GM12878 (cell line): ENCODE results near the gene FNDC11. TPM values are rescaled to one million over a fixed set of nuclear protein-coding genes. Genes with fewer than 3 reads are reported as not detected.

ENCODE experiments used
- ATAC-seq: fragments of 200-7000 bp; cut with Tn5 transposase; 3 replicates; pipeline ENCODE4 v1.9.1; 2020; ENCODE audit warnings: mild to moderate bottlenecking, moderate library complexity
- BruUV-seq: library from RNA; stranded (reverse); fragments of 400-500 nt; replicated peaks from 2 replicates; lab custom pipeline; 2021; lab: Mats Ljungman, UMichigan
- CTCF ChIA-PET: fragments of 300-600 bp; sonication (Branson Sonifier 250); formaldehyde crosslinking; extraction: SDS; loops from one replicate; lab custom pipeline; 2021; ENCODE audit warnings: inconsistent platforms; lab: Yijun Ruan, JAX
- POLR2A ChIA-PET: fragments of 350-600 bp; formaldehyde crosslinking; extraction: SDS; loops from one replicate; lab custom pipeline; 2021; ENCODE audit warnings: inconsistent platforms; lab: Charles Lee
- RAD21 ChIA-PET: fragments of 300-600 bp; sonication (Branson Sonifier 250); formaldehyde crosslinking; loops from one replicate; lab custom pipeline; 2023; ENCODE audit warnings: antibody characterized with exemption; ENCODE audit not compliant: unreplicated experiment; lab: Charles Lee
- SMC1A ChIA-PET: fragments of 300-600 bp; sonication (Branson Sonifier 250); formaldehyde crosslinking; loops from one replicate; lab custom pipeline; 2023; ENCODE audit not compliant: unreplicated experiment, uncharacterized antibody; lab: Charles Lee
- DNase-seq: peaks from one replicate; pipeline ENCODE4 v3.0.0-alpha.2; 2011; ENCODE audit warnings: low read depth, low spot score
- FAIRE-seq: peaks from 3 replicates; lab custom pipeline; 2011; peaks lifted over from hg19 to GRCh38; lab: Jason Lieb, UNC
- H2AFZ ChIP-seq: 2 replicates; pipeline ENCODE4 v1.6.0; 2011; ENCODE audit warnings: low read depth, low read length, control low read depth; ENCODE audit not compliant: control insufficient read depth
- H3K27ac ChIP-seq: 2 replicates; pipeline ENCODE4 v1.5.1; 2011; ENCODE audit warnings: control low read depth; ENCODE audit not compliant: control insufficient read depth, insufficient read depth
- H3K27me3 ChIP-seq, 2 experiments: replicated peaks in 1 of 2; 2 replicates each; pipeline versions ENCODE4 v1.6.0 to v1.6.1; 2011; ENCODE audit warnings: low read length in 1 of 2; ENCODE audit not compliant: control insufficient read depth in 2 of 2, insufficient read depth in 2 of 2
- H3K36me3 ChIP-seq, 2 experiments: 2 replicates each; pipeline ENCODE4 v1.5.1; 2011; ENCODE audit warnings: low read length in 1 of 2; ENCODE audit not compliant: control insufficient read depth in 2 of 2, insufficient read depth in 2 of 2
- H3K4me1 ChIP-seq: 2 replicates; pipeline ENCODE4 v1.6.1; 2011; ENCODE audit warnings: mild to moderate bottlenecking, low read length, moderate library complexity, mixed read lengths; ENCODE audit not compliant: control insufficient read depth, insufficient read depth
- H3K4me2 ChIP-seq: 2 replicates; pipeline ENCODE4 v1.6.0; 2011; ENCODE audit warnings: control low read depth; ENCODE audit not compliant: control insufficient read depth, insufficient read depth
- H3K4me3 ChIP-seq: fragments of 200-600 bp; sonication (generic); 2 replicates; pipeline ENCODE4 v1.5.1; 2016
- H3K79me2 ChIP-seq: 2 replicates; pipeline ENCODE4 v1.6.0; 2011; ENCODE audit warnings: low read length; ENCODE audit not compliant: control insufficient read depth, insufficient read depth
- H3K9ac ChIP-seq: 2 replicates; pipeline ENCODE4 v1.8.0; 2011; ENCODE audit warnings: low read length, control low read depth, mixed read lengths; ENCODE audit not compliant: control insufficient read depth, insufficient read depth
- H3K9me3 ChIP-seq: replicated peaks from 3 replicates; pipeline ENCODE4 v1.5.1; 2011; ENCODE audit warnings: mild to moderate bottlenecking, low read length; ENCODE audit not compliant: control insufficient read depth, insufficient read depth
- H4K20me1 ChIP-seq: 2 replicates; pipeline ENCODE4 v1.6.0; 2011; ENCODE audit not compliant: control insufficient read depth, insufficient read depth
- CREM ChIP-seq: IDR thresholded peaks from 2 replicates; pipeline ENCODE4 v1.6.1; 2014; ENCODE audit warnings: antibody characterized with exemption, low read depth
- SIN3A ChIP-seq: IDR thresholded peaks from 2 replicates; pipeline ENCODE4 v1.6.1; 2012; ENCODE audit warnings: low read depth, low read length, improper control_type of control experiment
- TAF1 ChIP-seq: IDR thresholded peaks from 2 replicates; pipeline ENCODE4 v1.6.1; 2011; ENCODE audit warnings: mild to moderate bottlenecking, low read depth, low read length, borderline replicate concordance
- YBX1 ChIP-seq: fragments of 450-650 bp; IDR thresholded peaks from 2 replicates; pipeline ENCODE4 v1.6.1; 2016; ENCODE audit warnings: antibody characterized with exemption
- ZBTB40 ChIP-seq: fragments of 450-650 bp; IDR thresholded peaks from 2 replicates; pipeline ENCODE4 v1.6.1; 2016; ENCODE audit warnings: mild to moderate bottlenecking, moderate library complexity, borderline replicate concordance
- ZNF207 ChIP-seq: fragments of 450-650 bp; IDR thresholded peaks from 2 replicates; pipeline ENCODE4 v1.6.1; 2014; ENCODE audit warnings: antibody characterized with exemption, mild to moderate bottlenecking, borderline replicate concordance
- ZNF592 ChIP-seq: fragments of 450-650 bp; IDR thresholded peaks from 2 replicates; pipeline ENCODE4 v1.6.1; 2017; ENCODE audit warnings: mild to moderate bottlenecking, moderate library complexity
- ZNF622 ChIP-seq: fragments of 450-650 bp; IDR thresholded peaks from 2 replicates; pipeline ENCODE4 v1.6.1; 2017; ENCODE audit warnings: mild to moderate bottlenecking, inconsistent platforms
- WGBS: methylation state at CpG from one replicate; pipeline ENCODE4 v1.1.6; 2016; ENCODE audit warnings: low lambda C conversion rate; ENCODE audit not compliant: insufficient replicate concordance, insufficient coverage; ENCODE audit errors: missing lambda C conversion rate; 5-methylcytosine and 5-hydroxymethylcytosine counted together
- in situ Hi-C: fragments of 300-500 bp; cut with MboI; formaldehyde crosslinking; loops from 9 replicates; pipeline ENCODE4 v1.14.3; 2018; ENCODE audit warnings: mixed read lengths
- intact Hi-C: fragments of 100-400 bp; cut with micrococcal nuclease; formaldehyde crosslinking; loops from one replicate; pipeline ENCODE4 v1.14.2; 2022; ENCODE audit not compliant: unreplicated experiment
- polyA plus RNA-seq, 11 experiments: library from polyadenylated mRNA; depleted of rRNA in 4 of 11; unstranded in 6 of 11; stranded (reverse) in 5 of 11; fragments of >200 nt; fragmentation: Nextera tagmentation in 4 of 11; fragmentation: Illumina TruSeq in 1 of 11; extraction: Ambion mirVana in 4 of 11; extraction: Trizol in 1 of 11; gene quantifications; 1 replicate in 1 of 11; 2 replicates in 10 of 11; pipeline versions ENCODE4 v1.2.1 to v1.2.3, GENCODE V29; 2011 to 2016; ENCODE audit warnings: inconsistent platforms in 2 of 11, missing spikeins in 2 of 11, low read depth in 1 of 11
- total RNA-seq, 4 experiments: library from RNA; depleted of rRNA in 3 of 4; stranded (reverse); fragments of >200 nt in 3 of 4; fragmentation: Illumina TruSeq in 1 of 4; extraction: Trizol in 1 of 4; gene quantifications; 2 replicates each; pipeline versions ENCODE4 v1.2.1 to v1.2.3, GENCODE V29; 2013 to 2021

FNDC11 gene
- total and polyA plus RNA-seq, 10 of the 15 experiments (the other 5 are each of a cell fraction or from before 2014, with no cell fraction given) = 0.09 to 0.72 (median 0.34) TPM; not detected in 2

- ATAC-seq = no peak
- SMC1A ChIA-PET = no interaction called here
- CTCF ChIA-PET = no interaction called here
- in situ Hi-C loops (no loop called here), intact Hi-C loops (no loop called here)
- RAD21 ChIA-PET = no interaction called here
- FAIRE-seq = no peak
- Histone ChIP-seq H3K4me1 (no peaks in the 10 kb centered on the region), H3K36me3 (no peaks in the 10 kb centered on the region), H3K27me3 (no peaks in the 10 kb centered on the region; a peak in 1 of 4 replicates), H3K9me3 (peaks cover 2% of the 10 kb centered on the region; the same call in 1 of the 3 replicates), H3K4me3 (no peak overlapping the region), H2AFZ (no peak overlapping the region), H3K9ac (no peak overlapping the region), H3K27ac (no peak overlapping the region), H3K79me2 (no peaks in the 10 kb centered on the region), H3K4me2 (no peak overlapping the region), H4K20me1 (no peaks in the 10 kb centered on the region)
- BruUV-seq = no TSS peak
- no peak for TF ChIP-seq ZBTB40
- no peak for TF ChIP-seq YBX1
- no peak for TF ChIP-seq TAF1
- TF ChIP-seq CREM = no peak
- no peak for TF ChIP-seq ZNF622
- no peak for TF ChIP-seq ZNF207
- TF ChIP-seq SIN3A = no peak
- no peak for TF ChIP-seq ZNF592
- POLR2A ChIA-PET = no interaction called here
- no peak for DNase-seq
- 62% methylated on average over 9 of the region's 9 CpGs for WGBS
Observed at GRCh38 chr20:63509088-63509564, 44.8 kb upstream of the FNDC11 start.
